ENCODE results near the gene UFD1. TPM values are rescaled to one million over a fixed set of nuclear protein-coding genes. Genes with fewer than 3 reads are reported as not detected.

The UFD1 gene
- total and polyA plus RNA-seq, 2 donors (not counting 1 experiment from before 2014, with no cell fraction given) = 43.5 to 70.1 TPM

DNA sequence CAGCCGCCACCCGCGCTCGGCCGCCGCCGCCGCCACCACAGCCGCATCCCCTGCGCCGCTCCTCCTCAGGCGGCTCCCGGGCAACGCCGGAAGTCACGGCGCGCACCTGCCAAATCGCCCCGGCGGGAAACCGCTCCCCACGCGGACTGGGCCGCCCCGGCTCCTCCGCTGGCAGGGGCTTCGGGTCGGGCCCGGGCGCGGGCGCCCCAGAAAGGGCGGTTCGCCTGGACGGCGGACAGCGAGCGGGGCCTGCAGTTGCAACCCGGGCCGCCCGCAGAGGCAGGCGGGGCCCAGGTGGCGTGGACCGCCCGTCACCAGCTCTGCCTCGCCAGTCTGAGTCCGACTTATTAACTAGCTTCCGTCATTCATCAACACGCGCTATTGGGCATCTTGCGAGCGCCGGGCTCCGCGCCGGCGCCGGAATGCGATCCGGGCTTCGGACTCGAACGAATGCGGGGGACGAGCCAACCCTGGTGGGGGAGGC is 47.3 kb downstream of the UFD1 start, which contains the start of gene HIRA:
TSS of gene HIRA (minus strand) at position 85 of the 484 bp plus-strand sequence. CDS start 257 bp downstream, outside the sequence.
- Mint-ChIP-seq H3K27ac (peak within 1 kb of the TSS; percentile 98), H3K4me3 (peak within 1 kb of the TSS; percentile 93), H3K4me1 (peaks cover 65% of the 10 kb centered on the region), H3K9me3 (ENCODE audit: insufficient read depth) (no peaks in the 10 kb centered on the region), H3K27me3 (no peaks in the 10 kb centered on the region)
- peak; percentile 91 for DNase-seq
- CTCF ChIA-PET = interaction anchor here (0.7 to 0.9 kb wide), 2 partner anchors 45 to 70 kb away, joined by 3 read pairs; no protein-coding TSS in a partner anchor
- H4K20me1 ChIP-seq (ENCODE audit: control insufficient read depth, insufficient read depth, low read length, poor library complexity, severe bottlenecking) = peaks cover 33% of the 10 kb centered on the region
- H3K9ac ChIP-seq (ENCODE audit: low read length) = peak within 1 kb of the TSS; percentile 96
- H3K79me2 ChIP-seq (ENCODE audit: control insufficient read depth, insufficient read depth, low read length) = peaks cover 54% of the 10 kb centered on the region
- under 1% methylated on average over 63 of the region's 66 CpGs for WGBS (ENCODE audit: insufficient coverage)
- peak within 1 kb of the TSS; percentile 73 to 90 (median 85) for H3K4me3 ChIP-seq (ENCODE audit: control extremely low read depth in 1 of 5, extremely low read depth in 1 of 5, insufficient read depth in 1 of 5, low read depth in 2 of 5, low read length in 4 of 5)
- peaks cover 2 to 11% of the 10 kb centered on the region in 2 experiments for H3K36me3 ChIP-seq (replicated peaks in 1 of 2; ENCODE audit: control extremely low read depth in 1 of 2, control insufficient read depth in 1 of 2, extremely low read depth in 1 of 2, insufficient read depth in 2 of 2, low read length in 1 of 2)
- peaks cover 46 to 63% of the 10 kb centered on the region in 2 donors for H3K4me1 ChIP-seq (ENCODE audit: control insufficient read depth in 2 of 2, insufficient read depth in 2 of 2, low read length in 2 of 2)
- H3K4me2 ChIP-seq (replicated peaks; ENCODE audit: low read depth, low read length, poor library complexity, severe bottlenecking) = peak within 1 kb of the TSS; percentile 98
- POLR2A ChIA-PET = interaction anchor here (0.6 to 3.9 kb wide), 12 partner anchors 12 to 289 kb away, joined by 3 to 29 read pairs (median 6); partner anchors contain the start of genes C22orf39, CDC45, CLTCL1 and SLC25A1
- ATAC-seq (ENCODE audit: low read depth) = peak; percentile 42
- H3K27ac ChIP-seq (ENCODE audit: low read length in 2 of 2) = peak within 1 kb of the TSS; percentile 91 to 97
- TF ChIP-seq, protein P1, sequence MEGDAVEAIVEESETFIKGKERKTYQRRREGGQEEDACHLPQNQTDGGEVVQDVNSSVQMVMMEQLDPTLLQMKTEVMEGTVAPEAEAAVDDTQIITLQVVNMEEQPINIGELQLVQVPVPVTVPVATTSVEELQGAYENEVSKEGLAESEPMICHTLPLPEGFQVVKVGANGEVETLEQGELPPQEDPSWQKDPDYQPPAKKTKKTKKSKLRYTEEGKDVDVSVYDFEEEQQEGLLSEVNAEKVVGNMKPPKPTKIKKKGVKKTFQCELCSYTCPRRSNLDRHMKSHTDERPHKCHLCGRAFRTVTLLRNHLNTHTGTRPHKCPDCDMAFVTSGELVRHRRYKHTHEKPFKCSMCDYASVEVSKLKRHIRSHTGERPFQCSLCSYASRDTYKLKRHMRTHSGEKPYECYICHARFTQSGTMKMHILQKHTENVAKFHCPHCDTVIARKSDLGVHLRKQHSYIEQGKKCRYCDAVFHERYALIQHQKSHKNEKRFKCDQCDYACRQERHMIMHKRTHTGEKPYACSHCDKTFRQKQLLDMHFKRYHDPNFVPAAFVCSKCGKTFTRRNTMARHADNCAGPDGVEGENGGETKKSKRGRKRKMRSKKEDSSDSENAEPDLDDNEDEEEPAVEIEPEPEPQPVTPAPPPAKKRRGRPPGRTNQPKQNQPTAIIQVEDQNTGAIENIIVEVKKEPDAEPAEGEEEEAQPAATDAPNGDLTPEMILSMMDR (IDR thresholded peaks at IDR 0.05) = no peak
- no peak for TF ChIP-seq EZH2 (IDR thresholded peaks at IDR 0.05; ENCODE audit: borderline replicate concordance, insufficient read depth, low read depth, low read length, poor library complexity, severe bottlenecking)
- intact Hi-C loops (cut with micrococcal nuclease) = loop anchor here (1.0 to 5.0 kb wide), 6 partner anchors 16 to 287 kb away; partner anchors contain the start of genes C22orf39, CDC45, CLTCL1 and ESS2
- H2AFZ ChIP-seq (ENCODE audit: insufficient read depth, low read depth, low read length, poor library complexity, severe bottlenecking) = peak within 1 kb of the TSS; percentile 93
- H3K9me3 ChIP-seq (ENCODE audit: control extremely low read depth in 1 of 3, control insufficient read depth in 2 of 3, insufficient read depth in 1 of 3, low read length in 2 of 3) = no peaks in the 10 kb centered on the region
- no peaks in the 10 kb centered on the region for H3K27me3 ChIP-seq (replicated peaks in 1 of 4; ENCODE audit: control extremely low read depth in 1 of 4, control insufficient read depth in 3 of 4, insufficient read depth in 4 of 4, low read length in 3 of 4)
